ENCODE measurements around the gene SWT1.
"Not testable (repeated sequence)": the region's sequence is repeated elsewhere in the genome, so short reads cannot be mapped to it uniquely, and the experiment has no call there.

SWT1 gene

GRCh38 chr1:185291652-185292051 is 134.7 kb downstream of the SWT1 start:
- DNase-seq, result no peak

GRCh38 chr1:185292237-185292636 is 135.3 kb downstream of the SWT1 start:
- no peak for DNase-seq

DNA sequence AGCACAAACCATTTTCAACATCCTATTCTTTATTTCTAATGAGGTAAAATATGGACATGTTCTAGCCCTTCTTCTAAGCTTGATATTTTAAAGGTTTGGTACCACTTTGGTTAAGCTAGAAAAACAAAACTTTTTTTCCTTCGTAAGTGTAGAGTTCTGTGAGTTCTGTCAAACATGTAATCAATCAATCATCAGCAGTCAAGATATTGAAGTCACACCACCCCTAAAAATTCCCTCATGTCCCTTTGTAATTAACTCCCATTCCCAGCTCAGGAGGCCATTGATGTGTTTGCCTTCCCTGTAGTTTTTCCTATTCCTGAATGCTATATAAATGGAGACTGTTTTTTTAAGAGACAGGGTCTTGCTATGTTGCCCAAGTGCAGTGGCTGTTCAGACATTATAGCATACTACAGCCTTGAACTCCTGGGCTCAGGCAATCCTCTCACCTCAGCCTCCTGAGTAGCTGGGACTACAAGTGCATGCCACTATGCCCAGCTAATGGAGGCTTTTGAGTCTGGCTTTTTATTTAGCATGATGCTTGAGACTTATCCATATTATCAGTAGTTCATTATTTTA is 137.1 kb downstream of the SWT1 start:
- no peak for DNase-seq

GRCh38 chr1:185295091-185295490 is 138.1 kb downstream of the SWT1 start:
- no peak for DNase-seq

DNA sequence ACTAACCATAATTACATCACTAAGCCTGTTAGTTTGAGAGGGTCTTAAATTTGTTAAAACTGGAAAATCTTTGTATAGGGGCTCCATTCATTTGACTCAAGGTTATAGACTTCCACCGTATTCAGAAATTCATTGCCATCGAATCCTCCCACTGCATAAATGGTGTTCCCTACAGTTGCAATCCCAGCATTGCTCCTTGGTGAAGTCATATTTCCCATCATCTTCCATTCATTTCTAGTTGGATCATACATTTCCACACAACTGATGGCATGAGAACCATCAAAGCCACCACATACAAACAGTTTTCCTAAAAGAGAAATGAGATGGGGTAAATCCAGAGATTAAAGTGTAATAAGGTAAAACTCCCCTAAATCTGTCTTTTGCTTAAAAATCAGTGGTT is 141.0 kb downstream of the SWT1 start:
- no peak for DNase-seq

GRCh38 chr1:185300152-185300551 is 143.2 kb downstream of the SWT1 start:
- DNase-seq, result no peak

DNA sequence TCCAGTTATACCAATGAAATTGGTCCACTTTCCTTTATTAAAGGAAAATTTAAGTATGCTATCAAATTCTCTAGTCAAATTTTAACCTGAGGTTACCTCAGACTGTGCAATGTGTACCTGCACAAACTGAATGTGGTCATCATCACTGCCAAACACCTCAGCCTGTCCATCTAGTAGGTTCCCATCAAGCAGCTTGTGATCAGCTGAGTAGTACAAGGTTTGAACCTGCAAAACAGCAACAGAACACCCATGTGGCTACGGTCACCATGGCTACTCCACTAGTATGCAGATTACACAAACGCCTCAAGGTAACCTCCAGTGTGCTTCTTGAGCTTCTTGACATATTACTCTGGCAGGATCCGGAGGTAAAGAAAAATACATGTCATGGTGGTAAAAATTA is 148.5 kb downstream of the SWT1 start:
- DNase-seq, result no peak

DNA sequence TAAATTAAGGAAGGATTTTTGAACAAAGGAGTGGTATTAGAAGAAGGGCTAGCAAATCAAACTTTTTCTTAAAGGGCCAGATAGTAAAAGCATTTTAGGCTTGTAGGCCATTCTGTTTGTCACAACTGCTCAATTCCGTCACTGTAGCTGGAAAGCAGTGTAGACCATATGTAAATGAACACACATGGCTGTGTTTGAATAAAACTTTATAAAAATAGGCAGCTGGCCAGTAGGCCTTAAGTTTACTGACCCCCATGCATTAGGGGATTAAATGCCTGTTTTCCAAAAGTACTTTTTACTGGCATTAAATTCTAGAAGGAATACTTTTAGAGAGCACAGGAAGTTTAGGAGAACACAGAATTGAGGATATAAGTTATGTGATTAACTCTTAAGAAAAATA is 151.2 kb downstream of the SWT1 start:
- no peak for DNase-seq

DNA sequence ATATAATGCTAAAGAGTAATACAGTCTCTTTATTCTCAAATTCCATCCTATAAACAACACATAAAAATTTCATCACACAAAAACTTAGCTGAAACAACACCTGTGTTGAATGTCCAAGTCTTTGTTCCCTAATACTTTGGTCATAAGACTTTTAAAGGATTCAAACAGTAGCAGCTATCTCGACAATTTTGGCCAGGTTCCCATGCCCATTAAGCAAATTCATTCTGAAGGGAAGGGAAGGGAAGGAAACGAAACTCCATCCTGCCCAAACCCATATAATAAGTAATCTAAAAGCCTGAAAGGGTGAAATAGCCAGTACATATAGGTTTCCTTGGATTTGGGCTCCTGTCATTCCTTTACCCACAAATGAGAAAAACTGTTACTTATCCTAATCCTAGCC is 152.6 kb downstream of the SWT1 start:
- DNase-seq, result no peak

GRCh38 chr1:185311589-185312225 is 154.7 kb downstream of the SWT1 start:
- DNase-seq, result no peak

GRCh38 chr1:185312361-185313138 is 155.6 kb downstream of the SWT1 start:
- no peak for DNase-seq

GRCh38 chr1:185314411-185314810 is 157.4 kb downstream of the SWT1 start:
- no peak for DNase-seq

GRCh38 chr1:185315445-185316071 is 158.6 kb downstream of the SWT1 start:
- no peak for DNase-seq

DNA sequence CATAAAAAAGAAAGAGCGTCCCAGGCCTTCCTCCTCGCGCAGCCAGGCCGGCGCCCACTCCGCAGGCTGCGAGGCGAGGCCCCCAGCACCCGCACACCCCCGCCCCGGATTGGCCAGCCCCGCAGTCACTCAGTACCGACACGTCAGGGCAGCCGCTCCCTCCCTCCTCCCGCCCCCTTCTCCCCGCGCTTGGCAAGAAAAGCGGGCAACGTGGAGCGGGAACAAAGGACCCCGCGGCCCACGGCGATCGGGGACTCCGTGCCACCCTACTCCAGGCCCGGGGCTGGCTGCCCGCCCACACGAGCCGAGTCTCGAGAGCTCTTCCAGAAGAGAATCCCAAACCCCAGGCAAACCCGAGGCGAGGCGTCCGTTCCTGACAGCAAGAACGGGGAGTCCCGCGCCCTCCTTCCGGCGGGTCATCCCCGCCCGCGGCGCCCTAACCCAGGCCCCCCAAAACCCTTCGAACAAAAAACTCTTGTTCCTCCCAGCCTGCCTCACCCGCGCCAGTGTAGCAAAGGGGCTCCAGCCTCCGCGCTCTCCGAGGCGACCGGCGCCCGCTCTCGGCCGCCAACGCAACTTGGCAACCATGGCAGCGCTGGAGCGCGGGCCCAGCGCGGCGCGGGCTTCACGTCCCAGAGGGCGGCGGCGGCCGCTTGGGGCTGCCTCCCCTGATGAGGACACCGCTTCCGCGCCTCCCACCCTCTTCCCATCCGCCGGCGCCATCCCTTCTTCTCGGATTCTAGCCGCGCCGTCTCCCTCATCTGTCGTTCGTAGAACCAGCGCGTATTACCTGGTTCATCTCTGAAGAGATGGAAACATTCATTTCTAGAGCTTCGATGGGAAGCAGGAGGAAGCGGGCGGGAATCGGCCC is 159.4 kb downstream of the SWT1 start:
- peak; percentile 61 for DNase-seq

GRCh38 chr1:185317034-185317885 is 160.3 kb downstream of the SWT1 start, which contains the start of gene IVNS1ABP:
IVNS1ABP (minus strand) TSS chr1:185317243; CDS start chr1:185309493, 7,750 bp downstream.
- DNase-seq, result peak; percentile 99

GRCh38 chr1:185317886-185318310 is 160.9 kb downstream of the SWT1 start:
- peak; percentile 73 for DNase-seq

GRCh38 chr1:185318431-185319138 is 161.6 kb downstream of the SWT1 start:
- peak; percentile 49 for DNase-seq

- no peak for DNase-seq
These were observed 162.1 kb downstream of the SWT1 start for GRCh38 chr1:185319139-185319475.

- not testable (repeated sequence) for DNase-seq
These were observed 164.1 kb downstream of the SWT1 start for GRCh38 chr1:185321104-185321503.

DNA sequence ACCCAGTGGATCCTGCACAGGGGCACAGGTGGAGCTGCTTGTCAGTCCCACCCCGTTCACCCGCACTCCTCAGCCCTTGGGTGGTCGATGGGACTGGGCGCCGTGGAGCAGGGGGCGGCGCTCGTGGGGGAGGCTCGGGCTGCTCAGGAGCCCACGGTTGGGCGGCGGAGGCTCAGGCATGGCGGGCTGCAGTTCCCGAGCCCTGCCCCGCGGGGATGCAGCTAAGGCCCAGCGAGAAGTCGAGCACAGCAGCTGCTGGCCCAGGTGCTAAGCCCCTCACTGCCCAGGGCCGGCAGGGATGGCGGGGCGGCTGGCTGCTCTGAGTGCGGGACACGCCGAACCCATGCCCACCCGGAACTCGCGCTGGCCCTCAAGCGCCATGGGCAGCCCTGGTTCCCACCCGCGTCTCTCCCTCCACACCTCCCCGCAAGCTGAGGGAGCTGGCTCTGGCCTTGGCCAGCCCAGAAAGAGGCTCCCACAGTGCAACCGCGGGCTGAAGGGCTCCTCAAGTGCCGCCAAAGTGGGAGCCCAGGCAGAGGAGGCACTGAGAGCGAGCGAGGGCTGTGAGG is 164.8 kb downstream of the SWT1 start:
- not testable (repeated sequence) for DNase-seq

DNA sequence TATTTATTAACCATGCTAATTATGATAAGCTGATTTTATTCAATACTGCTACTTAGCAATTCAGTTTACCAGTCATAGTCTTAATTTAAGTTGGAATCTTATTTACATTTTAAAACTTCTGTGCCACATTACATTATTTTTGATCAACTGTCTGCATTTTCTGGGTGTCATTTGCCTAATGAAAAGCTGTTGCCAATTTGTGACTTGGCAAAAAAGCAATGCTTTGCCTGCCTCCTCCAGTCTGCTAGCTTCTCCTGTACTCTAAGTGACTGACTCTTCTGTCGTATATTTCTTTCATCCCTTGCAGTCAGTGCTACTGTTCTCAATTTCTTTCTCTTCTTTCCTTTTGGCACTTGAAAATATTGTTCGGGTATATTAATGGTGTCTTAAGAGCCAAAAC is 165.7 kb downstream of the SWT1 start:
- DNase-seq, result no peak

Data from DMS79 treated with DMSO at 0.1 percent for 48 hours (cell line).